Activated CD8-positive, alpha-beta T cell treated with anti-CD3 and anti-CD28 coated beads for 36 hours (primary cell): ENCODE results near the gene RNF144A. TPM values are rescaled to one million over a fixed set of nuclear protein-coding genes. Genes with fewer than 3 reads are reported as not detected.

Experiments
- ATAC-seq: fragments of 200-7000 bp; cut with Tn5 transposase; one replicate; pipeline ENCODE4 v1.10.0; 2021; ENCODE audit warnings: mild to moderate bottlenecking, moderate library complexity
- CTCF ChIA-PET: fragments of 350-600 bp; sonication (Branson Sonifier 250); formaldehyde crosslinking; loops from one replicate; lab custom pipeline; 2021; ENCODE audit warnings: antibody characterized with exemption; lab: Charles Lee
- POLR2A ChIA-PET: fragments of 350-600 bp; sonication (Branson Sonifier 250); formaldehyde crosslinking; loops from one replicate; lab custom pipeline; 2021; ENCODE audit warnings: antibody characterized with exemption; lab: Charles Lee
- DNase-seq: peaks from one replicate; pipeline ENCODE4 v3.0.0-alpha.2; 2020
- H3K27ac Mint-ChIP-seq: one replicate; pipeline ENCODE4 v1.8.0; 2021; ENCODE audit warnings: mild to moderate bottlenecking, mixed read lengths
- H3K27me3 Mint-ChIP-seq: one replicate; pipeline ENCODE4 v1.8.0; 2021; ENCODE audit warnings: mixed read lengths
- H3K36me3 Mint-ChIP-seq: one replicate; pipeline ENCODE4 v1.8.0; 2021; ENCODE audit warnings: low read depth, mixed read lengths
- H3K4me1 Mint-ChIP-seq: one replicate; pipeline ENCODE4 v1.8.0; 2021; ENCODE audit warnings: low read depth, mixed read lengths
- H3K4me3 Mint-ChIP-seq: one replicate; pipeline ENCODE4 v1.8.0; 2021; ENCODE audit warnings: mild to moderate bottlenecking, moderate library complexity, mixed read lengths
- H3K9me3 Mint-ChIP-seq: one replicate; pipeline ENCODE4 v1.8.0; 2021; ENCODE audit warnings: mixed read lengths
- intact Hi-C: fragments of 100-400 bp; cut with micrococcal nuclease; formaldehyde crosslinking; loops from one replicate; pipeline ENCODE4 v1.10.0; 2022
- total RNA-seq, 2 experiments: library from RNA; stranded (reverse); gene quantifications; one replicate each; pipeline ENCODE4 v1.2.3, GENCODE V29; 2021
- TF ChIP-seq, protein P1 (sequence below): fragments of 200-600 bp; IDR thresholded peaks from one replicate; pipeline ENCODE4 v1.8.0; 2022; ENCODE audit warnings: antibody characterized with exemption, mild to moderate bottlenecking

The RNF144A gene
- total RNA-seq, 2 experiments from 2014 or later: 32.6 to 36.5 TPM

GRCh38 chr2:6927186-6927585 is 10.0 kb downstream of the RNF144A start:
- POLR2A ChIA-PET: interaction anchor here (2.5 to 2.8 kb wide), 2 partner anchors 7 to 11 kb away, joined by 9 to 14 read pairs; no protein-coding TSS in a partner anchor
- DNase-seq (no peak), ATAC-seq (no peak)
- CTCF ChIA-PET: interaction anchor here (0.9 to 1.1 kb wide), 2 partner anchors 9 to 30 kb away, joined by 3 to 5 read pairs; no protein-coding TSS in a partner anchor
- TF ChIP-seq, protein P1, sequence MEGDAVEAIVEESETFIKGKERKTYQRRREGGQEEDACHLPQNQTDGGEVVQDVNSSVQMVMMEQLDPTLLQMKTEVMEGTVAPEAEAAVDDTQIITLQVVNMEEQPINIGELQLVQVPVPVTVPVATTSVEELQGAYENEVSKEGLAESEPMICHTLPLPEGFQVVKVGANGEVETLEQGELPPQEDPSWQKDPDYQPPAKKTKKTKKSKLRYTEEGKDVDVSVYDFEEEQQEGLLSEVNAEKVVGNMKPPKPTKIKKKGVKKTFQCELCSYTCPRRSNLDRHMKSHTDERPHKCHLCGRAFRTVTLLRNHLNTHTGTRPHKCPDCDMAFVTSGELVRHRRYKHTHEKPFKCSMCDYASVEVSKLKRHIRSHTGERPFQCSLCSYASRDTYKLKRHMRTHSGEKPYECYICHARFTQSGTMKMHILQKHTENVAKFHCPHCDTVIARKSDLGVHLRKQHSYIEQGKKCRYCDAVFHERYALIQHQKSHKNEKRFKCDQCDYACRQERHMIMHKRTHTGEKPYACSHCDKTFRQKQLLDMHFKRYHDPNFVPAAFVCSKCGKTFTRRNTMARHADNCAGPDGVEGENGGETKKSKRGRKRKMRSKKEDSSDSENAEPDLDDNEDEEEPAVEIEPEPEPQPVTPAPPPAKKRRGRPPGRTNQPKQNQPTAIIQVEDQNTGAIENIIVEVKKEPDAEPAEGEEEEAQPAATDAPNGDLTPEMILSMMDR: no peak
- Mint-ChIP-seq H3K36me3 (peaks cover 52% of the 10 kb centered on the region), H3K4me1 (peaks cover 60% of the 10 kb centered on the region), H3K9me3 (peaks cover 10% of the 10 kb centered on the region), H3K27ac (no peak overlapping the region), H3K4me3 (no peak overlapping the region), H3K27me3 (no peaks in the 10 kb centered on the region)
- intact Hi-C loops: no loop called here

GRCh38 chr2:6927753-6928152 is 10.5 kb downstream of the RNF144A start:
- H3K4me1 Mint-ChIP-seq: peaks cover 58% of the 10 kb centered on the region
- ChIA-PET CTCF (interaction anchor here (0.9 to 1.1 kb wide), 2 partner anchors 9 to 30 kb away, joined by 3 to 5 read pairs; no protein-coding TSS in a partner anchor), POLR2A (interaction anchor here (2.5 to 2.8 kb wide), 2 partner anchors 8 to 12 kb away, joined by 9 to 14 read pairs; no protein-coding TSS in a partner anchor)
- H3K4me3 Mint-ChIP-seq: no peak overlapping the region
- H3K9me3 Mint-ChIP-seq: peaks cover 10% of the 10 kb centered on the region
- peaks cover 52% of the 10 kb centered on the region for H3K36me3 Mint-ChIP-seq
- intact Hi-C loops: no loop called here
- DNase-seq (no peak), ATAC-seq (no peak)
- TF ChIP-seq, protein P1: no peak
- H3K27ac Mint-ChIP-seq: no peak overlapping the region
- no peaks in the 10 kb centered on the region for H3K27me3 Mint-ChIP-seq

- CTCF ChIA-PET: interaction anchor here (1.1 to 2.3 kb wide), 5 partner anchors 9 to 103 kb away, joined by 3 to 10 read pairs (median 6); no protein-coding TSS in a partner anchor
- POLR2A ChIA-PET: interaction anchor here (2.5 to 2.8 kb wide), 2 partner anchors 9 to 12 kb away, joined by 9 to 14 read pairs; no protein-coding TSS in a partner anchor
- H3K9me3 Mint-ChIP-seq: peaks cover 10% of the 10 kb centered on the region
- ATAC-seq (no peak), DNase-seq (no peak)
- H3K4me1 Mint-ChIP-seq: peaks cover 56% of the 10 kb centered on the region
- intact Hi-C loops: no loop called here
- TF ChIP-seq, protein P1: no peak
- H3K4me3 Mint-ChIP-seq: no peak overlapping the region
- H3K27me3 Mint-ChIP-seq: no peaks in the 10 kb centered on the region
- peaks cover 49% of the 10 kb centered on the region for H3K36me3 Mint-ChIP-seq
- H3K27ac Mint-ChIP-seq: no peak overlapping the region
Measured at GRCh38 chr2:6928452-6928851, 11.2 kb downstream of the RNF144A start.

DNA sequence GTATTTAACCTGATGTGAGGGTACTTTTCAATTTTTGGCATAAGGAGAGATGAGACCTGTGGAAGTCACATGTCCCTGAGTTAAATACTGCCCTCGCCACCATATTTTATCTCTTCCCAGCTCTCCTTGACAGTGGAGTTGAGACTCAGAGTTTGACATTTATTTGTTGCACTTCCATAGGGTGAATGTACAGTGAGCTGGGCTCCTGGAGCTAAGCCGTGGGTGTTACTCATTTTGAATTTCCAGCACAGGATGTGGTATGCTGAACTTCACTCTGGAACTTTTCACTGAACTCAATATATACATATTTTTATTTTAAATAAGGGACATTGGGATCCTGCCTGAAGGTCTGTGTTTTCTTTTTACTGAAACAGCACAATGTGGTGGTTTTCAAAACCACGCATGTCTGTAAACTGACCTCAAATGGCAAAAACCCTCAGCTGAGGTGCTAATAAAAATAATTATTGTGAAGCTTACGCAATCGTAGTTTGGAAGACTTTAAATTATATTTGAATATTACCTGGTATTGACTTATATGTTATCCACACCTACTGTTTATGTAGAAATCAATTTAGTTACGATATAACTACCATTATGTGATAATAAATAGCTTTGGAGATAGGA is 12.1 kb downstream of the RNF144A start:
- POLR2A ChIA-PET: interaction anchor here (2.5 to 2.8 kb wide), 2 partner anchors 9 to 13 kb away, joined by 9 to 14 read pairs; no protein-coding TSS in a partner anchor
- H3K4me1 Mint-ChIP-seq: peaks cover 52% of the 10 kb centered on the region
- intact Hi-C loops: no loop called here
- CTCF ChIA-PET: interaction anchor here (1.0 to 2.3 kb wide), 10 partner anchors 9 to 115 kb away, joined by 3 to 10 read pairs (median 6); no protein-coding TSS in a partner anchor
- TF ChIP-seq, protein P1: no peak
- peaks cover 10% of the 10 kb centered on the region for H3K9me3 Mint-ChIP-seq
- H3K36me3 Mint-ChIP-seq: peaks cover 49% of the 10 kb centered on the region
- DNase-seq: no peak
- ATAC-seq: peak; percentile 27
- H3K27ac Mint-ChIP-seq: no peak overlapping the region
- no peak overlapping the region for H3K4me3 Mint-ChIP-seq
- no peaks in the 10 kb centered on the region for H3K27me3 Mint-ChIP-seq
